Caco-2 (cell line): ENCODE data around the gene CTTN. TPM values are rescaled to one million over a fixed set of nuclear protein-coding genes. Genes with fewer than 3 reads are reported as not detected.

Source experiments
- BruUV-seq: library from RNA; stranded (reverse); fragments of 400-500 nt; replicated peaks from 2 replicates; lab custom pipeline; 2021; lab: Mats Ljungman, UMichigan
- CTCF ChIA-PET: fragments of 300-600 bp; sonication (Branson Sonifier 250); formaldehyde crosslinking; loops from one replicate; lab custom pipeline; 2022; ENCODE audit warnings: antibody characterized with exemption; lab: Charles Lee
- POLR2A ChIA-PET: fragments of 300-600 bp; sonication (Branson Sonifier 250); formaldehyde crosslinking; loops from one replicate; lab custom pipeline; 2022; ENCODE audit warnings: antibody characterized with exemption; lab: Charles Lee
- DNase-seq, 2 experiments: peaks; one replicate each; pipeline versions ENCODE4 v3.0.0 to v3.0.0-alpha.2; 2020 to 2022
- H3K27me3 ChIP-seq: replicated peaks from 2 replicates; pipeline ENCODE4 v1.6.0; 2011; ENCODE audit warnings: low read length; ENCODE audit not compliant: control insufficient read depth, insufficient read depth
- H3K36me3 ChIP-seq: 2 replicates; pipeline ENCODE4 v1.5.1; 2011; ENCODE audit warnings: low read length; ENCODE audit not compliant: control insufficient read depth, insufficient read depth
- H3K4me1 ChIP-seq: fragments of 250-450 bp; sonication (Bioruptor Pico); 2 replicates; pipeline ENCODE4 v1.5.1; 2020; ENCODE audit warnings: mild to moderate bottlenecking
- H3K4me3 ChIP-seq: 2 replicates; pipeline ENCODE4 v1.5.1; 2011; ENCODE audit warnings: low read depth, mild to moderate bottlenecking, control low read depth, low read length
- H3K9me3 ChIP-seq: fragments of 250-450 bp; sonication (Bioruptor Pico); 2 replicates; pipeline ENCODE4 v1.5.1; 2020; ENCODE audit warnings: mild to moderate bottlenecking, moderate library complexity
- H3K27ac Mint-ChIP-seq: one replicate; pipeline ENCODE4 v1.8.0; 2022; ENCODE audit warnings: mixed read lengths; ENCODE audit not compliant: unreplicated experiment
- H3K27me3 Mint-ChIP-seq: one replicate; pipeline ENCODE4 v1.8.0; 2022; ENCODE audit warnings: mixed read lengths; ENCODE audit not compliant: insufficient read depth, unreplicated experiment
- H3K36me3 Mint-ChIP-seq: one replicate; pipeline ENCODE4 v1.8.0; 2022; ENCODE audit warnings: mild to moderate bottlenecking, mixed read lengths; ENCODE audit not compliant: insufficient read depth, unreplicated experiment
- H3K4me1 Mint-ChIP-seq: one replicate; pipeline ENCODE4 v1.8.0; 2022; ENCODE audit warnings: low read depth, mixed read lengths; ENCODE audit not compliant: unreplicated experiment
- H3K4me3 Mint-ChIP-seq: one replicate; pipeline ENCODE4 v1.8.0; 2022; ENCODE audit warnings: mild to moderate bottlenecking, moderate library complexity, mixed read lengths; ENCODE audit not compliant: unreplicated experiment
- H3K9me3 Mint-ChIP-seq: one replicate; pipeline ENCODE4 v1.8.0; 2022; ENCODE audit warnings: mixed read lengths; ENCODE audit not compliant: unreplicated experiment
- CTCF ChIP-seq, 2 experiments: fragments of 200-600 bp in 1 of 2; IDR thresholded peaks; 1 replicate in 1 of 2; 2 replicates in 1 of 2; pipeline versions ENCODE4 v1.5.1 to v1.8.0; 2011 to 2022; ENCODE audit warnings: antibody characterized with exemption in 1 of 2, control low read depth in 1 of 2, inconsistent platforms in 1 of 2, low read depth in 1 of 2, low read length in 1 of 2, mild to moderate bottlenecking in 1 of 2, moderate library complexity in 1 of 2; ENCODE audit not compliant: insufficient read depth in 1 of 2, severe bottlenecking in 1 of 2, unreplicated experiment in 1 of 2
- intact Hi-C: fragments of 100-400 bp; cut with micrococcal nuclease; formaldehyde crosslinking; loops from one replicate; pipeline ENCODE4 v1.10.0; 2022; ENCODE audit not compliant: unreplicated experiment
- total RNA-seq: library from RNA; stranded (reverse); gene quantifications from 2 replicates; pipeline ENCODE4 v1.2.3, GENCODE V29; 2022

The CTTN gene
- total RNA-seq, 1 experiment from 2014 or later, result 502 TPM

- Histone ChIP-seq H3K27me3 (no peaks in the 10 kb centered on the region), H3K4me1 (no peaks in the 10 kb centered on the region), H3K4me3 (no peak overlapping the region), H3K9me3 (no peaks in the 10 kb centered on the region), H3K36me3 (peaks cover 21% of the 10 kb centered on the region)
- TF ChIP-seq CTCF (IDR thresholded peaks at IDR 0.05; ENCODE audit: insufficient read depth in 1 of 2, low read depth in 1 of 2, low read length in 1 of 2, severe bottlenecking in 1 of 2, unreplicated experiment in 1 of 2), result no peak
- Mint-ChIP-seq H3K27ac (no peak overlapping the region), H3K4me3 (no peak overlapping the region), H3K36me3 (peaks cover 96% of the 10 kb centered on the region), H3K4me1 (no peaks in the 10 kb centered on the region), H3K27me3 (no peaks in the 10 kb centered on the region), H3K9me3 (no peaks in the 10 kb centered on the region)
- no TSS peak for BruUV-seq
- intact Hi-C loops, result no loop called here
- DNase-seq, result no peak
- POLR2A ChIA-PET, result no interaction called here
- CTCF ChIA-PET, result no interaction called here
Measured at GRCh38 chr11:70433966-70434812, 35.9 kb downstream of the CTTN start.

GRCh38 chr11:70434813-70435278, 36.5 kb downstream of the CTTN start:
- CTCF ChIA-PET, result no interaction called here
- Mint-ChIP-seq H3K36me3 (peaks cover 96% of the 10 kb centered on the region), H3K4me3 (no peak overlapping the region), H3K27me3 (no peaks in the 10 kb centered on the region), H3K4me1 (no peaks in the 10 kb centered on the region), H3K9me3 (no peaks in the 10 kb centered on the region), H3K27ac (no peak overlapping the region)
- Histone ChIP-seq H3K36me3 (peaks cover 19% of the 10 kb centered on the region), H3K4me3 (no peak overlapping the region), H3K27me3 (no peaks in the 10 kb centered on the region), H3K4me1 (no peaks in the 10 kb centered on the region), H3K9me3 (no peaks in the 10 kb centered on the region)
- POLR2A ChIA-PET, result no interaction called here
- BruUV-seq, result no TSS peak
- intact Hi-C loops, result no loop called here
- no peak for DNase-seq
- no peak for TF ChIP-seq CTCF (IDR thresholded peaks at IDR 0.05; ENCODE audit: insufficient read depth in 1 of 2, low read depth in 1 of 2, low read length in 1 of 2, severe bottlenecking in 1 of 2, unreplicated experiment in 1 of 2)

- DNase-seq, result no peak
- CTCF ChIA-PET, result no interaction called here
- H3K4me1 Mint-ChIP-seq, result no peaks in the 10 kb centered on the region
- no peak overlapping the region for H3K27ac Mint-ChIP-seq
- H3K9me3 Mint-ChIP-seq, result no peaks in the 10 kb centered on the region
- no peak overlapping the region for H3K4me3 ChIP-seq
- no peak overlapping the region for H3K4me3 Mint-ChIP-seq
- no peaks in the 10 kb centered on the region for H3K27me3 ChIP-seq
- no peaks in the 10 kb centered on the region for H3K4me1 ChIP-seq
- TSS peak; percentile 90 for BruUV-seq
- no peaks in the 10 kb centered on the region for H3K27me3 Mint-ChIP-seq
- POLR2A ChIA-PET, result no interaction called here
- intact Hi-C loops, result no loop called here
- no peaks in the 10 kb centered on the region for H3K9me3 ChIP-seq
- TF ChIP-seq CTCF (IDR thresholded peaks at IDR 0.05; ENCODE audit: insufficient read depth in 1 of 2, low read depth in 1 of 2, low read length in 1 of 2, severe bottlenecking in 1 of 2, unreplicated experiment in 1 of 2), result no peak
- peaks cover 16% of the 10 kb centered on the region for H3K36me3 ChIP-seq
- peaks cover 96% of the 10 kb centered on the region for H3K36me3 Mint-ChIP-seq
Measured at GRCh38 chr11:70435361-70435760, 37.0 kb downstream of the CTTN start.
